ENCODE results near the gene SPATS2.

Gene SPATS2

DNA sequence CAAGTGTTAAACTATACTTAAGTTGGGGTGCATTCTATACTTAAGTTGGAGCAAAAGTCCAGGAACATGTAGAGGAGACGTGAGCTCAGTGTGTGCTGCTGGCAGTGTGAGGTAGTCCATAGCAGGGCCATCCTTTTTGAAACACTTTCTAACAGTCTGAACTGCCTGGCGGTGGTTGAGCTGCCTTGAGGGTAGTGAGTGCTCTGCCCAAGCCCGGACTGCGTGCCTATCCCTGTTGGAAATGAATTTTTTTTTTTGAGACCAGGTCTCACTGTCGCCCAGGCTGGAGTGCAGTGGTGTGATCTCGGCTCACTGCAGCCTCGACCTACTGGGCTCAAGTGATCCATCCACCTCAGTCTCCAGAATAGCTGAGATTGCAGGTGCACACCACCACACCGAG, 185.6 kb downstream of the SPATS2 start:
- no peak for DNase-seq (ENCODE audit: low read depth in 2 of 3, low spot score in 2 of 3)

DNA sequence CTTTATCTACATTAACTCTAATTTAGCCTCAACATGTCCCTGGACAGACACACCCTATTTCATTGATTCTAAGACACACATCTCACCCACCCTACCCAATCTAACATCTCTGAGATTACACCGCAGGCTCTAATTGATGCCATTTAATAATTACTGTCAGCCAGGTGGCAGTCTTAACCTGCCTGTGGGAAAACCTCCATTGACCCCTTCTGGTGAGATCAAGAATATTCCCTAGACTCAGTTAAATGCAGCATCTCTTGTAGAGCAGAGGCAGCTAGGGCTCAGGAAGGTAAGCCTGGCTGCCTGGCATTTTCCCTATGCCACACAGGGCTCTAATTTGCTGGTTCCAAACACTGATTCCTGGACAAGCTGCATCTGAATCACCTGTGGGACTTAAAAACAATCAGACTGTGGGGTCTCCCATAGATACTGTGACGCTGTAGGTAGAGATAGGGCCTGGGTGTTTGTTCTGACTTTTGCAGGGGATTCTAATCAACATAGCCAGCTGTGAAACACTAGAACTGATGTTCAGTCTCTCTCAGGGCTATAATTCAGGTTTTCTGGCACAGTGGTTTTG, 186.3 kb downstream of the SPATS2 start:
- no peak for DNase-seq (ENCODE audit: low read depth in 2 of 3, low spot score in 2 of 3)

DNA sequence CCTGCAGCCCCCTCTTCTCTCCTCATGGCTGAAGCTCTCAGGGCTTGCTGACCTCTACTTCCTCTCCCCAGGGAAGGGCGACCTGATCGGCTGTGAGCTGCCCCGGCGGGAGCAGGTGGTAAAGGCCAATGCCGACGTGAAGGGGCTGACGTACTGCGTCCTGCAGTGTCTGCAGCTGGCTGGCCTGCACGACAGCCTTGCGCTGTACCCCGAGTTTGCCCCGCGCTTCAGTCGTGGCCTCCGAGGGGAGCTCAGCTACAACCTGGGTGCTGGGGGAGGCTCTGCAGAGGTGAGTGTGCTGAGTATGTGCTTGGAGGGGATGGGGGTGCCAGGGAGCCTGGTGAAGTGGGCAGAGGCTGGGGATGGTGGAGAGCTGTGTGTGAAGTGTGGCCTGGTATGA, 187.0 kb downstream of the SPATS2 start:
- no peak for DNase-seq (ENCODE audit: low read depth in 2 of 3, low spot score in 2 of 3)

DNA sequence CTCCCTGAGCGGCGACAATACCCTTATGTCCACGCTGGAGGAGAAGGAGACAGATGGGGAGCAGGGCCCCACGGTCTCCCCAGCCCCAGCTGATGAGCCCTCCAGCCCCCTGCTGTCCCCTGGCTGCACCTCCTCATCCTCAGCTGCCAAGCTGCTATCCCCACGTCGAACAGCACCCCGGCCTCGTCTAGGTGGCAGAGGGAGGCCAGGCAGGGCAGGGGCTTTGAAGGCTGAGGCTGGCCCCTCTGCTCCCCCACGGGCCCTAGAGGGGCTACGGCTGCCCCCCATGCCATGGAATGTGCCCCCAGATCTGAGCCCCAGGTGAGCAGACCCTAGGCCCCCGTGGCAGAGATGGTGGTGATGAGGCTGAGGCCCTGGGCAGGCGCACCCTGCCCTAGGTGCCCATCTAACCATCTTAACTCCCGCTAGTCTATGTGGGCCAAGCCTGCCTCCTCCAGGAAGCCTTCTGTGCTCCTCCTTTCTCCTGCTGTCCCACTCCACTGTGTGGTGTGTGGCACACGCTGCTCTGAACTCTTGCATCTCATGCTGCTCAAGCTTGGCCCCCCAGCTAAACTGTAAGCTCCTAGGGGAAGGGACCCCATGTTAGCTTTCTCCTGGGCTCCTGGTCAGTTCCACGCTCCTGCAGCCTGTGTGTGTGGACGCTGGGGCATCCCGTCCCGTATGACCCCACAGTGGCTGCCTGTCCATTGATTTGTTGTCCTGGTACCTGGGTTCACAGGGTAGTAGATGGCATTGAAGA, 188.5 kb downstream of the SPATS2 start:
- no peak for DNase-seq (ENCODE audit: low read depth in 2 of 3, low spot score in 2 of 3)

DNA sequence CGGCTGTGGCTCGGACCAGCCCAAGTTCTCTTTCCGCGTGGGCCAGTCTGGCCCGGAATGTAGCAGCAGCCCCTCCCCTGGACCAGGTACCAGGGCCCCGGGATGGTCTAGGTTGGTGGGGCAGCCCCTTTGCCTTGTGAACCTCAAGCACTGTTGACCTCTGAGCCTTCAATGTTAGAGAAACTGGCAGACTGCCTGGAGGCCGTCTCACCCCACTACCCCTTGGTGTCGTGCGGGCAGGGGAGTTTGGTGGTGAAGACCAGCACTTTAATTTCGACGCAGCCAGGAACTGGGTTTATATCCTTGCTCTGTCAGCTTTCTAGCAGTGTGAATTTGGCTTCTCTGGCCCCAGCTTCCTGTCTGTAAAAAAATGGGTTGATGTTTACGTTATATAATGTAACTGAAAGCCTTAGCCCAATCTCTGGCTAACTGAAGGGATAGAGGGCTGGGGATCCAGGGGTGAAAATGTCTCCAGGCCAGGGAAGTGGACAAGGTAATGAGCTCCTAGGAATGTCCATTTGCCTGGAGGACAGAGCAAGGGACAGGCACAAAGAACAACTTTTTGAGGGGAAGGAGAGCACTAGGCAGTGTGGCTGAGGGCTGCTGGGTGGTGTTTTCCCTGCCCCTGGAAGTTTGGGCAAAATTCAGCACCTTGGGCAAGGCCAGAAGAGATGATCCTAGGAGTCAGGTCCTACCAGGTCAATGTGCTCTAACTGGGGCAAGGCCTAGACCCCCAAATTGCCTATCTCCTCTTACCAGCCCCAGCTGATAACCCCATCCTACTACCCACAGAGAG, 189.3 kb downstream of the SPATS2 start:
- no peak for DNase-seq (ENCODE audit: low read depth in 2 of 3, low spot score in 2 of 3)

DNA sequence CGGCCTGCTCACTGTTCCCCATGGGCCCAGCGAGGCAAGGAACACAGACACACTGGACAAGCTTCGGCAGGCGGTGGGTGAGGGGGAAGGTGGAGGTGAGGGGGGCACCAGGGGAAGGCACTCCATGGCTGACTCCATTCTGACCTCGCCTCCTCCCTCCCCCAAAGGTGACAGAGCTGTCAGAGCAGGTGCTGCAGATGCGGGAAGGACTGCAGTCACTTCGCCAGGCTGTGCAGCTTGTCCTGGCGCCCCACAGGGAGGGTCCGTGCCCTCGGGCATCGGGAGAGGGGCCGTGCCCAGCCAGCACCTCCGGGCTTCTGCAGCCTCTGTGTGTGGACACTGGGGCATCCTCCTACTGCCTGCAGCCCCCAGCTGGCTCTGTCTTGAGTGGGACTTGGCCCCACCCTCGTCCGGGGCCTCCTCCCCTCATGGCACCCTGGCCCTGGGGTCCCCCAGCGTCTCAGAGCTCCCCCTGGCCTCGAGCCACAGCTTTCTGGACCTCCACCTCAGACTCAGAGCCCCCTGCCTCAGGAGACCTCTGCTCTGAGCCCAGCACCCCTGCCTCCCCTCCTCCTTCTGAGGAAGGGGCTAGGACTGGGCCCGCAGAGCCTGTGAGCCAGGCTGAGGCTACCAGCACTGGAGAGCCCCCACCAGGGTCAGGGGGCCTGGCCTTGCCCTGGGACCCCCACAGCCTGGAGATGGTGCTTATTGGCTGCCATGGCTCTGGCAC, 190.1 kb downstream of the SPATS2 start:
- DNase-seq (ENCODE audit: low read depth in 2 of 3, low spot score in 2 of 3), result no peak

DNA sequence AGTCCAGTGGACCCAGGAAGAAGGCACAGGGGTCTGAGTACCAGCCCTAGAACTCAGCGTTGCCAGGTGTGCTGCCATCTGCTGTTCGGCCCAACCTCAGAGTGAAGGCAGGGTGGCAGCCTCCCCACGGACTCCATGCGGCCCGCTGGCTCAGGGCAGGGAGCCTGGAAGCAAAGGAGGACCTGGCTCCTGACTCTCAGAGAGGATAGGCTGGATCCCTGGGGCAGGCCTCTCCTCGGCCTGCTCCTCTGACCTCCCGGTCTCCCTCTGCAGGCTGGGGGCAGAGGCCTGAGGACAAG, 190.6 kb downstream of the SPATS2 start:
- DNase-seq (ENCODE audit: low read depth in 2 of 3, low spot score in 2 of 3), result no peak

DNA sequence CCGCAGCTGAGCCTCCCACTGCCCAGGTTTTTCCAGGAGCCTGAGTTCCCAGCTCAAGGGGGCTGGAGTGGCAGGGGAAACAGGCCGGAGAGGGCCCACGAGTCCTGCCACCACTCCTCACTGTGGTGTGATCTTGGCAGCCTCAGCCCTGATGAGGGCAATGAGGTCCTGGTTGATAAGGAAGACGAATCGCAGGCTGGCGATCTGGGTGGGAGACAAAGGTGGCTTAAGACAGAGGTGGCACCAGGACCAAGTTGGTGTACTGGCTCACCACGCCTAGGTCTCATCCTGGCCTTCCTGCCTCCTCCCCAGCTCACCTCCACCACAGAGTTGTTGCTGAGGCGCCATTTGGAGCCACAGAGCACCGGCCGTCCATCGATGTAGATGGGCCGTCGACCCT, 191.3 kb downstream of the SPATS2 start:
- DNase-seq (ENCODE audit: low read depth in 2 of 3, low spot score in 2 of 3), result no peak

DNA sequence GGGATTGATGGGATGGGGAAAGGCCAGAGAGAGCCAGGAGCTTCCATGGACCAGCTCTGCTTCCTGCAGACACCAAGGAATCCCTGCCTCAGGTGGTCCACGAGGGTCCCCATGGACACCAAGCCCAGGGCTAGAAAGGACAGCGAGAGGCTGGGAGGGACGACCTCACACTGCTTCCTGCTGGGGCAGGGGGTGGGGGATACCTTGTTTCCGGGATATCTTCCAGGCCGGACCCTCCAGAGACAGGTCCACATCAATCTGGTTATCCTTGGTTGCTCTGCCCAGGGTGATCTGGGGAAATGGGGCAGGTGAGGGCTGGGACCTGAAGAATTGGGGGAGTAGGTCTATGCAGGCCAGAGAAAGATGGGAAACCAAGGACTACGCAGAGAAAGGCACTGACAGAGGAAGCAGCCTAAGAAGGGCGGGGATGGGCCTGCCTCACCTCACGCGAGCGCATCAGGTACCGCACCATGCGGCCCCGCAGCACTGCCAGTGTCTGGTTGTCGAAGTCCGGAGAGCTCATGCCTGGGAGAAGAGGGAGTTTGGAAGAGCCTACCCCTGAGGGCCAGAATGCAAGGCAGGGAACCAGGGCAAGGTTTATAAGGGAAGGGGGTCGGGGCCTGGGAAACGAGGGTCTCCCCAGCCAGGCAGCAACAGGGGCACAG, 191.9 kb downstream of the SPATS2 start:
- no peak for DNase-seq (ENCODE audit: low read depth in 2 of 3, low spot score in 2 of 3)

DNA sequence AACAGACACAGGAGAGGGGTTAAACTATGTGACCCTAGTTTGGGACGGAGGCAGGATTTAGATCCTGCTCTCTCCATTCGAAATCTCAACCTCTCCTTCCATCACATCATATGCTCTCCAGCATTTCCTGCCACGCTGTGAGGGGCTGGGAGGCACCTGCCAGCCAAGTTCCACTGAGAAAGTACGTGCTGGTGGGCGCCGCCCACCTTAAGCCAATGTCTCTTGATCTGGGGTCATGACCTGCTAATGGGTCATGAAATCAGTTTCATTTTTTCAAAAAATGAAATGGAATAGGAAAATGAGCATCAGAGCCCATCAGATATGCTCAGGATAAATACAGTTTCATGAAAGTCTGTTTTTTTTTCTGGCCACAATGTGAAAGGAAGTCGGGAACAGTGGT, 193.4 kb downstream of the SPATS2 start:
- no peak for DNase-seq (ENCODE audit: low read depth in 2 of 3, low spot score in 2 of 3)

DNA sequence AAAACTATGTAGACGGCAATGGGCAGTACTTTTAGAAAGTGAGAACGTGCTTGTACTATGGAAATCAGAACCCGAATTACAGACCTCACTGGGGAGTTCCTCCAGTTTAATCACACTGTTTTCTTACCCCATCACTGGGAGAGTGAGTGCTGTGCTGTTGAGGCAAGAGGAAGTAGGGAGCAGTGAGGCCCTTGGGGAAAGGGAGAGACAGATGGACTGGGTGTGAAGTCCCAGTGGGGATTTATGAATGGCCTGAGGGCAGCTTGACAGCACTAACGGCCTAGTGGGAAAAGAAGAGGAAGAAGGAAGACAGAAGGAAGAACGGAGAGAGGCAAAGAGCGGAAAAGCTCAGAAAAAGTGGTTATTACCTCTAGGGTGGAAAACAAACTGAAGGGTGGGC, 195.0 kb downstream of the SPATS2 start:
- no peak for DNase-seq (ENCODE audit: low read depth in 2 of 3, low spot score in 2 of 3)

DNA sequence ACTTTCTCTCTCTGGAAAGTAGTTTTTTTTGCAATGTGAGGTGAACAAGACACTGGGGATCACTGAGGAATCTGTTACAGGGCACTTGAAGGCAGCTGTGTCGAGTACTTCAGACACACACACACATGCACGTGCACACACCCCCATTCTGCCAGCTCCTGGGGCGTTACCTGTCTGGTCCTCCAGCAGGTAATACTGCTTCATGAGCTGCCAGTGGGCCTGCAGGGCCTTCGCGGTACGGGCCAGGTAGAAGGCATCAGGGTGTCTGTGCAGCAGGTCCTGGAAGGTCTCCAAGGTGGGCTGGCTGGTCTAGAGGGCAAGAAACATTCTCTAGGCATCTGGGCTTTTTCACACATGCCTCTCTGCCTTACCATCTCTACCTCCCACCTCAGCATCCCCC, 195.6 kb downstream of the SPATS2 start:
- no peak for DNase-seq (ENCODE audit: low read depth in 2 of 3, low spot score in 2 of 3)

DNA sequence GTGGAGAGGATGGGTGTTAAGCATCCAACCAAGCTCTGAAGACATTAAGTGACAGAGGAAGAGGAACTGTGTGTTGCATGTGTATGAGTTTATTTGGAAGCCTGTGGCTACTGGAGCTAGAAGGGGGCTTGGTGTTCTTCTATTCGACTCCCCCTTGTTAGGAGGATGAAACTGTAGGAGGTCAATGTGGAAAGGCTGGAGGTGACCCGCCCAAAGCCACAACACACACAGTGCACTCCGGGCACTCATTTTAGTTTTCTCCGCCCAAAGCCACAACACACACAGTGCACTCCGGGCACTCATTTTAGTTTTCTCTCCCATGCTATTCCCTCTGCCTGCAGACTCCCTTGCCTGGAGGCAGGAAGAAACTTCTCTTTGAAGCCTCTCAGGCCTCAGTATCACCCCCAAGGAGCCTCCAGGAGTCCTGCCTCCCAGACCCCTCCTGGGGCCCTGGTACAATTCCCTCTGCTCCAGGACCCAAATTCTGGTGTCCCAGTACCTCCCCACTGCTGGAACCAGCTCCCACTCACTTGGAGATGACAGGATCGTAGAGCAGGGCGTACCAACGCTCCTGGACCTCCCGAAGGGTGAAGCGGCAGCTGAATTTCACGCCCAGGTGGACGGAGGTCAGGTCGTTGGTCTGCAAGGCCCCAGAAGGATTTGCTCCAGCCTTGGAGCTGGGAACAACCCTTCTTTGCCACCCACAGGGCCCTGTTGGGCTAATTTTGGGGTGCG, 196.9 kb downstream of the SPATS2 start:
- no peak for DNase-seq (ENCODE audit: low read depth in 2 of 3, low spot score in 2 of 3)

DNA sequence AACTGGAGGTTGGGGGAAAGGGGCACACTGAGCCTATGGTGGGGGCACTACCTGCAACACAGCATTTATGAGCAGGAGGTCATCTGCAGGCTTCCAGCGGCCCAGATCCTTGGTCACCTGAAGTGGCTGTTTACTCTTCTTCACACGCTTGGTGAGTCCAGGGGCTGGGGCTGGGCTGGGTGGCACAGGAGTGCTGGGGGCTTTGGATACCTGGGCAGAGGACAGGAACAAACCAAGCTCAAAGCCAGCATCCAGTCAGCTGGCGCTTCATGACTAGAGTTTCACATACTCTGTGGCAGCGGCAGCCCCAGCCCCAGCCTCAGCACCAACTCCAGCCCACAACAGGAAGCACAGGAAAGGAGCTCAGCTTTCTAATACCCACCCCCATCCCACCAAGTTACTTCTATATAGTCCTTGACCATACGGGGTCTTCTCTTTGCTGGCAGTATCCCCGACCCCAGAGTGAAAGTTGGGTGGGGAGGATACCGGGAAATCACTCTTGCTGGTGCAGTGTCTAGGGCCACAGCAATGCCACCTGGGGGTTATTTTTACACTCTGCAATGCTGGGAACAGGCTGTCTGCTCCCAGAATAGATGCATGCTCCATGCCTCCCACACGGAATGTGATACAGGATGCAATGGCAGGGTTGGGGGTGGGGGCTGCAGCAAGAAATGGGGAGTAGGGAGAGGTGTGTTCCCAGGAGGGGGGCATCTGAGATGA, 197.6 kb downstream of the SPATS2 start:
- no peak for DNase-seq (ENCODE audit: low read depth in 2 of 3, low spot score in 2 of 3)

DNA sequence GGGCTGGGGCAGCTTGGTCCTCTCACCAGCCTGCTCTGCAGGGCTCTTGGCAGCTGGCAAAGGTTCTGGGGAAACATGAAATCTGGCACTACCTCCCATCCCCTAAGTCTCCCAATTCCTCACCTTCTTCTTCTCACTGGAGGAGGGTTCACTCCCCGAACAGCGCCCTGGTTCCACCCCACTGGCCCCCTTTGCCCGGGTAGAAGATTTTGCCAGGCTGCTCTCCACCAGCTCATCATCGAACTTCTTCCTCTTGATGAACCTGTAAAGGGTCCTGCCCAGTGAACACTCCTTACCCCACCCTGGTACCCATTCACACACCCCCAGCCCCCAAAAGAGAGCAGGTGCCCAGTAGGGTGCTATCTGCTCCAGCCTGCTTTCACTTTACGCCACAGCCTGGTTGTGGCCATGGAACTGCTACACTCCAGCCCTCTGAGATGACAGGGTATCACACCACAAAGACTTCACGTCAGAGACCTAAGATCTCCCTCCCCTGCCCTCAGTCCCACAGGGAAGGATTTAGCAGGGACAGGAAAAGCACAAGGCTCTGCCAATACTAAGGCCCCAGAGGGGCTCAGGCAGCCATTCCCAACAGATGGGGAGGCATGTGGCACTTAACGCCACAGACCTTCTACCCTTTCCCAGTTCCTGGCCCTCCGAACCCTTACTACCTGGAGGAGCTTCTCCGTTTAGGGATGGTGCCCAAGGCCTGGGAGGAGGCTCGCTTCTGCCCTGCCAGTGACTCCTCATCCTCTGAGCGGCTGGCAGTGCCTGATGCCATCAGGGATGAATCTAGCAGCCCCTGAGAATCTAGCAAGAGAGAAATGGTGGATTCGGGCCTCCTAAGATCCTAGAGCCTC, 198.4 kb downstream of the SPATS2 start:
- DNase-seq (ENCODE audit: low read depth in 2 of 3, low spot score in 2 of 3), result no peak

DNA sequence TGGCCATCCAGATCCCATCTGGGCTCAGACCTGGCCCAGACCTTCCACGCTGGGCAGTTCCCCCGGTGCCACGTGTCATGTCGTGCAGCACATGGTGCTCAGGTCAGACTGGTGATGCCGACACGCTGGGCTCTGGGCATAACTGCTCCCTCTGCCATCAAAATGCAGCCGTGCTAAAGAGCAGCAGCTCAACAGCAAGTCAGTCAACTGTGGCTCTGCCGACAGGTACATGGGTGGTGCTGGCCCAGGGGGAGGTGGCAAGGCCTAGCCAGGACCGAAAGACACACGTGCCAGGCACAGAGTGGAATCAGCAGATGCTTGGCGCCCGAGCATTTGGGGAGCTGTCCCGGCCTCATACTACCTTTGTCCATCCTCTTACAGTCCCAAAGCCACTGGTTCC, 199.1 kb downstream of the SPATS2 start:
- no peak for DNase-seq (ENCODE audit: low read depth in 2 of 3, low spot score in 2 of 3)

DNA sequence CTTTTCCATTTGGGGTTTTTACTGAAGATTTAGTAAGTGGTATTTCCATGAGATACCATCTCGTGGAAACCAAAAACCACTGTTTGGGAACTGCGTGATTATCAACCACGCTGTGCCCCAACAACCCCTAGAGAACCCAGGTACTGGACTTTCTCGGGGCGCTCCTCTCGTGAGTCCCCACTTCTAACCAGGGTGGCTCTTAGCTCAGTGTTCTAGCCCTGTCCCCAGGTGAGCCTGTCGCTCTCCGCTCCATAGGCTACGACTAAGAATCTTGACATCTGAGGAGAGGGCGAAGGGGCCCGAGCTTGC, 200.0 kb downstream of the SPATS2 start:
- DNase-seq (ENCODE audit: low read depth in 2 of 3, low spot score in 2 of 3), result no peak

DNA sequence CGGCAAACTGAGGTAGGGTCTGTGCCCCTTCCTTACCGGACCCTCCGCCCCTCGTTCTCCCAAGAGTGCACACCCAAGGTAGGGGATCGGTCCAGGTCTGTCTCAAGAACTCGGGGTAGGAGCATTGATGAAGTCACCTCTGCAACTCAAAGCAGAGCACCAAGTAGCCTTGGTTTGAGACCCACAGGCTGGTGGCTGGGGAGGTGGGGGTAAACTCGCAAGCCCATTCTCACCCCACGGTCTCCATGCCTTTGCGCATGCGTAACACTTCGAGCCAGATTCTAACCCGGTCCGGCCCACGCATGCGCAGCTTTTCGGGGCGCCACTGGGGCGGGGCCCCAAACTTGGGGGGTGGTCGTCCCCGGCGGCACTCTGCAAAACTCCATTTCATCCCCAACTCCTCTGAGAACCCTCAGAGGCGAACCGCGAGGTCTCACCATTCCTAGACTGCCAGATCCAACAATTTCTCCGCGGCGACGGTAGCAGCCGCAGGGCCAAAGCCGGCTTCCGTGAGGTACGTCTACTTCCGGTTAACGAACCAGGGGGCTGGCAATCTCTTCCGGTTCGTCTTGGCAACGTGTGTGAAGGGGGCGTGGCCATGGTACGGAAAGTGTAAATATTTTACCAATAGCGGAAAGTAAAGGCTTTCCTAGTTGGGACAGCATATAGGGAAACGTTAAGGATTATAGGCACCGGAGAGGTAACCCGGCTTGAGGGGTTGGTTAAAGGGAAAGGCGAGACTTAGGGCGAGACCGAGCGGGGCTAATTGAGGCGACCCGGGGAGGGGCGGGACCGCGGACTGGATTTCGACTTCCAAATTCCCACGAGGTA, 200.6 kb downstream of the SPATS2 start, which contains the start of gene MCRS1:
Gene MCRS1 (minus strand): TSS at position 532 of the 831 bp plus-strand sequence. CDS start 1,411 bp downstream, outside the sequence.
- DNase-seq (ENCODE audit: low read depth in 2 of 3, low spot score in 2 of 3), result peak; percentile 71 to 89 (median 85)
